ENCODE measurements around the gene VGF. TPM values are rescaled to one million over a fixed set of nuclear protein-coding genes. Genes with fewer than 3 reads are reported as not detected.

VGF gene
- total RNA-seq, 1 experiment from 2014 or later: 4.4 TPM

- intact Hi-C loops (cut with micrococcal nuclease; ENCODE audit: unreplicated experiment): no loop called here
- no peak overlapping the region for H3K27ac ChIP-seq (ENCODE audit: low read length)
- CTCF ChIA-PET: interaction anchor here (0.7 kb wide), 1 partner anchor 50 kb away, joined by 7 read pairs; no protein-coding TSS in a partner anchor
- H3K4me1 ChIP-seq (ENCODE audit: control insufficient read depth, insufficient read depth, low read length): no peaks in the 10 kb centered on the region
- no peaks in the 10 kb centered on the region for H3K27me3 ChIP-seq (ENCODE audit: control insufficient read depth, insufficient read depth, low read length)
- H3K9me3 ChIP-seq (ENCODE audit: control insufficient read depth, insufficient read depth, low read depth, low read length): no peaks in the 10 kb centered on the region
- no peak overlapping the region for H3K4me3 ChIP-seq (ENCODE audit: low read depth in 2 of 2, low read length in 2 of 2)
- in situ Hi-C loops (cut with HindIII; ENCODE audit: low pct_unique_long_range_greater_than_20kb, low sequenced_read_pairs): no loop called here
- POLR2A ChIA-PET: no interaction called here
- no peak for ATAC-seq
- no peaks in the 10 kb centered on the region for H3K36me3 ChIP-seq (ENCODE audit: control insufficient read depth, insufficient read depth, low read length)
- DNase-seq (ENCODE audit: low read depth, low spot score): no peak
- TF ChIP-seq POLR2AphosphoS5 (IDR thresholded peaks at IDR 0.05; ENCODE audit: low read depth, low read length) (no peak), SIN3A (IDR thresholded peaks at IDR 0.05; ENCODE audit: borderline replicate concordance, insufficient read depth, low read depth, low read length) (no peak), CTCF (IDR thresholded peaks at IDR 0.05) (no peak), REST (IDR thresholded peaks at IDR 0.05; ENCODE audit: insufficient read depth in 1 of 2, low read depth in 2 of 2, low read length in 1 of 2) (no peak), TCF7L2 (IDR thresholded peaks at IDR 0.05; ENCODE audit: low read depth, low read length) (no peak)
- BruUV-seq (replicated peaks): no TSS peak
These were observed 43.4 kb upstream of the VGF start for GRCh38 chr7:101208794-101209193.

GRCh38 chr7:101207459-101207858 is 42.1 kb upstream of the VGF start:
- CTCF ChIA-PET: no interaction called here
- TF ChIP-seq TCF7L2 (IDR thresholded peaks at IDR 0.05; ENCODE audit: low read depth, low read length) (no peak), REST (IDR thresholded peaks at IDR 0.05; ENCODE audit: insufficient read depth in 1 of 2, low read depth in 2 of 2, low read length in 1 of 2) (no peak), POLR2AphosphoS5 (IDR thresholded peaks at IDR 0.05; ENCODE audit: low read depth, low read length) (no peak), CTCF (IDR thresholded peaks at IDR 0.05) (no peak), SIN3A (IDR thresholded peaks at IDR 0.05; ENCODE audit: borderline replicate concordance, insufficient read depth, low read depth, low read length) (no peak)
- BruUV-seq (replicated peaks): no TSS peak
- Histone ChIP-seq H3K9me3 (ENCODE audit: control insufficient read depth, insufficient read depth, low read depth, low read length) (no peaks in the 10 kb centered on the region), H3K36me3 (ENCODE audit: control insufficient read depth, insufficient read depth, low read length) (no peaks in the 10 kb centered on the region), H3K27me3 (ENCODE audit: control insufficient read depth, insufficient read depth, low read length) (no peaks in the 10 kb centered on the region), H3K4me3 (ENCODE audit: low read depth in 2 of 2, low read length in 2 of 2) (no peak overlapping the region), H3K27ac (ENCODE audit: low read length) (no peak overlapping the region), H3K4me1 (ENCODE audit: control insufficient read depth, insufficient read depth, low read length) (no peaks in the 10 kb centered on the region)
- intact Hi-C loops (cut with micrococcal nuclease; ENCODE audit: unreplicated experiment): no loop called here
- in situ Hi-C loops (cut with HindIII; ENCODE audit: low pct_unique_long_range_greater_than_20kb, low sequenced_read_pairs): no loop called here
- POLR2A ChIA-PET: interaction anchor here (0.6 kb wide), 1 partner anchor 33 kb away, joined by 6 read pairs; no protein-coding TSS in a partner anchor
- DNase-seq (ENCODE audit: low read depth, low spot score) (no peak), ATAC-seq (no peak)

All from Panc1 (cell line).